Measurements from ENCODE around the gene PLXNA4. TPM values are rescaled to one million over a fixed set of nuclear protein-coding genes. Genes with fewer than 3 reads are reported as not detected.

The PLXNA4 gene
- total and polyA plus RNA-seq, 2 experiments from 2014 or later: 0.08 to 0.80 TPM

- H3K27ac Mint-ChIP-seq: no peak overlapping the region
- DNase-seq (ENCODE audit: low spot score): no peak
- Histone ChIP-seq H3K36me3 (ENCODE audit: insufficient read depth) (no peaks in the 10 kb centered on the region), H3K27ac (ENCODE audit: low read depth) (no peak overlapping the region), H3K27me3 (ENCODE audit: insufficient read depth) (no peaks in the 10 kb centered on the region), H3K9me2 (ENCODE audit: insufficient read depth) (no peaks in the 10 kb centered on the region), H3K4me2 (no peak overlapping the region), H4K20me1 (replicated peaks; ENCODE audit: insufficient read depth) (no peaks in the 10 kb centered on the region), H3K4me1 (ENCODE audit: insufficient read depth) (no peaks in the 10 kb centered on the region; the same call in 1 of the 2 replicates), H3K4me3 (no peak overlapping the region), H3K79me2 (replicated peaks; ENCODE audit: insufficient read depth) (no peaks in the 10 kb centered on the region), H2AFZ (no peak overlapping the region), H3F3A (replicated peaks; ENCODE audit: low read depth) (no peaks in the 10 kb centered on the region)
- no peak for ATAC-seq
- H3K4me3 Mint-ChIP-seq: no peak overlapping the region
- H3K4me1 Mint-ChIP-seq: peaks cover 6% of the 10 kb centered on the region
- no peaks in the 10 kb centered on the region for H3K36me3 Mint-ChIP-seq (ENCODE audit: low read depth)
- TF ChIP-seq NANOG (IDR thresholded peaks at IDR 0.05; ENCODE audit: borderline replicate concordance) (no peak), STAT1 (IDR thresholded peaks at IDR 0.05; ENCODE audit: unreplicated experiment) (no peak), EZH2phosphoT487 (IDR thresholded peaks at IDR 0.05; ENCODE audit: unreplicated experiment) (no peak), CREB1 (CRISPR knock-in tag; IDR thresholded peaks at IDR 0.05; ENCODE audit: low read depth) (no peak), POLR2AphosphoS5 (IDR thresholded peaks at IDR 0.05; ENCODE audit: low read depth) (no peak), EZH2 (IDR thresholded peaks at IDR 0.05; ENCODE audit: low read depth, unreplicated experiment) (no peak), ZNF331 (CRISPR knock-in tag; IDR thresholded peaks at IDR 0.05; ENCODE audit: low read depth) (no peak), JUNB (IDR thresholded peaks at IDR 0.05; ENCODE audit: unreplicated experiment) (no peak), ZNF114 (CRISPR knock-in tag; IDR thresholded peaks at IDR 0.05) (no peak)
- TF ChIP-seq, protein P1, sequence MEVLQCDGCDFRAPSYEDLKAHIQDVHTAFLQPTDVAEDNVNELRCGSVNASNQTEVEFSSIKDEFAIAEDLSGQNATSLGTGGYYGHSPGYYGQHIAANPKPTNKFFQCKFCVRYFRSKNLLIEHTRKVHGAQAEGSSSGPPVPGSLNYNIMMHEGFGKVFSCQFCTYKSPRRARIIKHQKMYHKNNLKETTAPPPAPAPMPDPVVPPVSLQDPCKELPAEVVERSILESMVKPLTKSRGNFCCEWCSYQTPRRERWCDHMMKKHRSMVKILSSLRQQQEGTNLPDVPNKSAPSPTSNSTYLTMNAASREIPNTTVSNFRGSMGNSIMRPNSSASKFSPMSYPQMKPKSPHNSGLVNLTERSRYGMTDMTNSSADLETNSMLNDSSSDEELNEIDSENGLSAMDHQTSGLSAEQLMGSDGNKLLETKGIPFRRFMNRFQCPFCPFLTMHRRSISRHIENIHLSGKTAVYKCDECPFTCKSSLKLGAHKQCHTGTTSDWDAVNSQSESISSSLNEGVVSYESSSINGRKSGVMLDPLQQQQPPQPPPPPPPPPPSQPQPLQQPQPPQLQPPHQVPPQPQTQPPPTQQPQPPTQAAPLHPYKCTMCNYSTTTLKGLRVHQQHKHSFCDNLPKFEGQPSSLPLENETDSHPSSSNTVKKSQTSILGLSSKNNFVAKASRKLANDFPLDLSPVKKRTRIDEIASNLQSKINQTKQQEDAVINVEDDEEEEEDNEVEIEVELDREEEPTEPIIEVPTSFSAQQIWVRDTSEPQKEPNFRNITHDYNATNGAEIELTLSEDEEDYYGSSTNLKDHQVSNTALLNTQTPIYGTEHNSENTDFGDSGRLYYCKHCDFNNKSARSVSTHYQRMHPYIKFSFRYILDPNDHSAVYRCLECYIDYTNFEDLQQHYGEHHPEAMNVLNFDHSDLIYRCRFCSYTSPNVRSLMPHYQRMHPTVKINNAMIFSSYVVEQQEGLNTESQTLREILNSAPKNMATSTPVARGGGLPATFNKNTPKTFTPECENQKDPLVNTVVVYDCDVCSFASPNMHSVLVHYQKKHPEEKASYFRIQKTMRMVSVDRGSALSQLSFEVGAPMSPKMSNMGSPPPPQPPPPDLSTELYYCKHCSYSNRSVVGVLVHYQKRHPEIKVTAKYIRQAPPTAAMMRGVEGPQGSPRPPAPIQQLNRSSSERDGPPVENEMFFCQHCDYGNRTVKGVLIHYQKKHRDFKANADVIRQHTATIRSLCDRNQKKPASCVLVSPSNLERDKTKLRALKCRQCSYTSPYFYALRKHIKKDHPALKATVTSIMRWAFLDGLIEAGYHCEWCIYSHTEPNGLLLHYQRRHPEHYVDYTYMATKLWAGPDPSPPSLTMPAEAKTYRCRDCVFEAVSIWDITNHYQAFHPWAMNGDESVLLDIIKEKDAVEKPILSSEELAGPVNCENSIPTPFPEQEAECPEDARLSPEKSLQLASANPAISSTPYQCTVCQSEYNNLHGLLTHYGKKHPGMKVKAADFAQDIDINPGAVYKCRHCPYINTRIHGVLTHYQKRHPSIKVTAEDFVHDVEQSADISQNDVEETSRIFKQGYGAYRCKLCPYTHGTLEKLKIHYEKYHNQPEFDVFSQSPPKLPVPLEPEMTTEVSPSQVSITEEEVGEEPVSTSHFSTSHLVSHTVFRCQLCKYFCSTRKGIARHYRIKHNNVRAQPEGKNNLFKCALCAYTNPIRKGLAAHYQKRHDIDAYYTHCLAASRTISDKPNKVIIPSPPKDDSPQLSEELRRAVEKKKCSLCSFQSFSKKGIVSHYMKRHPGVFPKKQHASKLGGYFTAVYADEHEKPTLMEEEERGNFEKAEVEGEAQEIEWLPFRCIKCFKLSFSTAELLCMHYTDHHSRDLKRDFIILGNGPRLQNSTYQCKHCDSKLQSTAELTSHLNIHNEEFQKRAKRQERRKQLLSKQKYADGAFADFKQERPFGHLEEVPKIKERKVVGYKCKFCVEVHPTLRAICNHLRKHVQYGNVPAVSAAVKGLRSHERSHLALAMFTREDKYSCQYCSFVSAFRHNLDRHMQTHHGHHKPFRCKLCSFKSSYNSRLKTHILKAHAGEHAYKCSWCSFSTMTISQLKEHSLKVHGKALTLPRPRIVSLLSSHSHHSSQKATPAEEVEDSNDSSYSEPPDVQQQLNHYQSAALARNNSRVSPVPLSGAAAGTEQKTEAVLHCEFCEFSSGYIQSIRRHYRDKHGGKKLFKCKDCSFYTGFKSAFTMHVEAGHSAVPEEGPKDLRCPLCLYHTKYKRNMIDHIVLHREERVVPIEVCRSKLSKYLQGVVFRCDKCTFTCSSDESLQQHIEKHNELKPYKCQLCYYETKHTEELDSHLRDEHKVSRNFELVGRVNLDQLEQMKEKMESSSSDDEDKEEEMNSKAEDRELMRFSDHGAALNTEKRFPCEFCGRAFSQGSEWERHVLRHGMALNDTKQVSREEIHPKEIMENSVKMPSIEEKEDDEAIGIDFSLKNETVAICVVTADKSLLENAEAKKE (CRISPR knock-in tag; IDR thresholded peaks at IDR 0.05): no peak
- TF ChIP-seq, protein P2, sequence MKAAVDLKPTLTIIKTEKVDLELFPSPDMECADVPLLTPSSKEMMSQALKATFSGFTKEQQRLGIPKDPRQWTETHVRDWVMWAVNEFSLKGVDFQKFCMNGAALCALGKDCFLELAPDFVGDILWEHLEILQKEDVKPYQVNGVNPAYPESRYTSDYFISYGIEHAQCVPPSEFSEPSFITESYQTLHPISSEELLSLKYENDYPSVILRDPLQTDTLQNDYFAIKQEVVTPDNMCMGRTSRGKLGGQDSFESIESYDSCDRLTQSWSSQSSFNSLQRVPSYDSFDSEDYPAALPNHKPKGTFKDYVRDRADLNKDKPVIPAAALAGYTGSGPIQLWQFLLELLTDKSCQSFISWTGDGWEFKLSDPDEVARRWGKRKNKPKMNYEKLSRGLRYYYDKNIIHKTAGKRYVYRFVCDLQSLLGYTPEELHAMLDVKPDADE (IDR thresholded peaks at IDR 0.05): no peak
- TF ChIP-seq, protein P3, sequence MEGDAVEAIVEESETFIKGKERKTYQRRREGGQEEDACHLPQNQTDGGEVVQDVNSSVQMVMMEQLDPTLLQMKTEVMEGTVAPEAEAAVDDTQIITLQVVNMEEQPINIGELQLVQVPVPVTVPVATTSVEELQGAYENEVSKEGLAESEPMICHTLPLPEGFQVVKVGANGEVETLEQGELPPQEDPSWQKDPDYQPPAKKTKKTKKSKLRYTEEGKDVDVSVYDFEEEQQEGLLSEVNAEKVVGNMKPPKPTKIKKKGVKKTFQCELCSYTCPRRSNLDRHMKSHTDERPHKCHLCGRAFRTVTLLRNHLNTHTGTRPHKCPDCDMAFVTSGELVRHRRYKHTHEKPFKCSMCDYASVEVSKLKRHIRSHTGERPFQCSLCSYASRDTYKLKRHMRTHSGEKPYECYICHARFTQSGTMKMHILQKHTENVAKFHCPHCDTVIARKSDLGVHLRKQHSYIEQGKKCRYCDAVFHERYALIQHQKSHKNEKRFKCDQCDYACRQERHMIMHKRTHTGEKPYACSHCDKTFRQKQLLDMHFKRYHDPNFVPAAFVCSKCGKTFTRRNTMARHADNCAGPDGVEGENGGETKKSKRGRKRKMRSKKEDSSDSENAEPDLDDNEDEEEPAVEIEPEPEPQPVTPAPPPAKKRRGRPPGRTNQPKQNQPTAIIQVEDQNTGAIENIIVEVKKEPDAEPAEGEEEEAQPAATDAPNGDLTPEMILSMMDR (conservative IDR thresholded peaks at IDR 0.05; ENCODE audit: low read depth in 2 of 2): no peak
- TF ChIP-seq, protein P4, sequence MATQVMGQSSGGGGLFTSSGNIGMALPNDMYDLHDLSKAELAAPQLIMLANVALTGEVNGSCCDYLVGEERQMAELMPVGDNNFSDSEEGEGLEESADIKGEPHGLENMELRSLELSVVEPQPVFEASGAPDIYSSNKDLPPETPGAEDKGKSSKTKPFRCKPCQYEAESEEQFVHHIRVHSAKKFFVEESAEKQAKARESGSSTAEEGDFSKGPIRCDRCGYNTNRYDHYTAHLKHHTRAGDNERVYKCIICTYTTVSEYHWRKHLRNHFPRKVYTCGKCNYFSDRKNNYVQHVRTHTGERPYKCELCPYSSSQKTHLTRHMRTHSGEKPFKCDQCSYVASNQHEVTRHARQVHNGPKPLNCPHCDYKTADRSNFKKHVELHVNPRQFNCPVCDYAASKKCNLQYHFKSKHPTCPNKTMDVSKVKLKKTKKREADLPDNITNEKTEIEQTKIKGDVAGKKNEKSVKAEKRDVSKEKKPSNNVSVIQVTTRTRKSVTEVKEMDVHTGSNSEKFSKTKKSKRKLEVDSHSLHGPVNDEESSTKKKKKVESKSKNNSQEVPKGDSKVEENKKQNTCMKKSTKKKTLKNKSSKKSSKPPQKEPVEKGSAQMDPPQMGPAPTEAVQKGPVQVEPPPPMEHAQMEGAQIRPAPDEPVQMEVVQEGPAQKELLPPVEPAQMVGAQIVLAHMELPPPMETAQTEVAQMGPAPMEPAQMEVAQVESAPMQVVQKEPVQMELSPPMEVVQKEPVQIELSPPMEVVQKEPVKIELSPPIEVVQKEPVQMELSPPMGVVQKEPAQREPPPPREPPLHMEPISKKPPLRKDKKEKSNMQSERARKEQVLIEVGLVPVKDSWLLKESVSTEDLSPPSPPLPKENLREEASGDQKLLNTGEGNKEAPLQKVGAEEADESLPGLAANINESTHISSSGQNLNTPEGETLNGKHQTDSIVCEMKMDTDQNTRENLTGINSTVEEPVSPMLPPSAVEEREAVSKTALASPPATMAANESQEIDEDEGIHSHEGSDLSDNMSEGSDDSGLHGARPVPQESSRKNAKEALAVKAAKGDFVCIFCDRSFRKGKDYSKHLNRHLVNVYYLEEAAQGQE (IDR thresholded peaks at IDR 0.05; ENCODE audit: unreplicated experiment): no peak
- peaks cover 5% of the 10 kb centered on the region for H3K27me3 Mint-ChIP-seq (ENCODE audit: insufficient read depth, low read depth, poor library complexity)
- no peaks in the 10 kb centered on the region for H3K9me3 Mint-ChIP-seq
Observed at GRCh38 chr7:132112106-132112505, 464.2 kb downstream of the PLXNA4 start.

Measured in GM23338 (cell line).